MM.1S (cell line): ENCODE results near the gene RAPGEF2.

Experiments used
- DNase-seq: peaks from one replicate; pipeline ENCODE4 v3.0.0-alpha.2; 2015
- H2AFZ ChIP-seq: fragments of 300-600 bp; sonication (generic); 2 replicates; pipeline ENCODE4 v1.6.0; 2016; ENCODE audit warnings: antibody characterized with exemption, low read length
- H3F3A ChIP-seq: fragments of 300-600 bp; sonication (generic); 2 replicates; pipeline ENCODE4 v1.6.1; 2016; ENCODE audit warnings: mild to moderate bottlenecking, antibody characterized with exemption, low read length, moderate library complexity, mixed read lengths; ENCODE audit not compliant: insufficient read depth
- H3K27ac ChIP-seq: fragments of 300-600 bp; sonication (generic); 2 replicates; pipeline ENCODE4 v1.5.1; 2016; ENCODE audit warnings: mild to moderate bottlenecking, low read length
- H3K27me3 ChIP-seq: fragments of 300-600 bp; sonication (generic); replicated peaks from 2 replicates; pipeline ENCODE4 v1.6.0; 2016; ENCODE audit warnings: low read length; ENCODE audit not compliant: insufficient read depth
- H3K36me3 ChIP-seq: fragments of 300-600 bp; sonication (generic); replicated peaks from 2 replicates; pipeline ENCODE4 v1.6.1; 2016; ENCODE audit warnings: mild to moderate bottlenecking, low read length, mixed read lengths; ENCODE audit not compliant: insufficient read depth
- H3K4me1 ChIP-seq: fragments of 300-600 bp; sonication (generic); 2 replicates; pipeline ENCODE4 v1.6.1; 2016; ENCODE audit warnings: low read length, mixed read lengths
- H3K4me2 ChIP-seq: fragments of 300-600 bp; sonication (generic); 2 replicates; pipeline ENCODE4 v1.6.0; 2016; ENCODE audit warnings: low read depth, low read length
- H3K4me3 ChIP-seq: fragments of 300-600 bp; sonication (generic); 2 replicates; pipeline ENCODE4 v1.5.1; 2016; ENCODE audit warnings: low read length, mixed read lengths
- H3K79me2 ChIP-seq: fragments of 300-600 bp; sonication (generic); 2 replicates; pipeline ENCODE4 v1.6.1; 2016; ENCODE audit warnings: mixed run types, low read length, mixed read lengths
- H3K9ac ChIP-seq: fragments of 300-600 bp; sonication (generic); 2 replicates; pipeline ENCODE4 v1.6.1; 2016; ENCODE audit warnings: low read length, mixed read lengths
- H3K9me2 ChIP-seq: fragments of 300-600 bp; sonication (generic); replicated peaks from 2 replicates; pipeline ENCODE4 v1.6.1; 2016; ENCODE audit warnings: mild to moderate bottlenecking, low read length, mixed read lengths; ENCODE audit not compliant: insufficient read depth
- H3K9me3 ChIP-seq: fragments of 300-600 bp; sonication (generic); replicated peaks from 2 replicates; pipeline ENCODE4 v1.6.1; 2016; ENCODE audit warnings: mild to moderate bottlenecking, low read length, mixed read lengths; ENCODE audit not compliant: insufficient read depth
- H4K20me1 ChIP-seq: fragments of 300-600 bp; sonication (generic); 2 replicates; pipeline ENCODE4 v1.6.1; 2016; ENCODE audit warnings: mild to moderate bottlenecking, low read length, moderate library complexity, mixed read lengths; ENCODE audit not compliant: insufficient read depth
- CTCF ChIP-seq: fragments of 300-600 bp; sonication (generic); IDR thresholded peaks from 2 replicates; pipeline ENCODE4 v1.5.1; 2016; ENCODE audit warnings: antibody characterized with exemption, low read length, mixed read lengths
- EZH2 ChIP-seq: fragments of 300-600 bp; sonication (generic); optimal IDR thresholded peaks from 2 replicates; pipeline ENCODE3; 2017; ENCODE audit warnings: low read depth, mild to moderate bottlenecking, antibody characterized with exemption, low read length, mixed read lengths
- EZH2phosphoT487 ChIP-seq: fragments of 300-600 bp; sonication (generic); IDR thresholded peaks from 2 replicates; pipeline ENCODE4 v1.6.1; 2018; ENCODE audit warnings: antibody characterized with exemption, low read length

The RAPGEF2 gene

DNA sequence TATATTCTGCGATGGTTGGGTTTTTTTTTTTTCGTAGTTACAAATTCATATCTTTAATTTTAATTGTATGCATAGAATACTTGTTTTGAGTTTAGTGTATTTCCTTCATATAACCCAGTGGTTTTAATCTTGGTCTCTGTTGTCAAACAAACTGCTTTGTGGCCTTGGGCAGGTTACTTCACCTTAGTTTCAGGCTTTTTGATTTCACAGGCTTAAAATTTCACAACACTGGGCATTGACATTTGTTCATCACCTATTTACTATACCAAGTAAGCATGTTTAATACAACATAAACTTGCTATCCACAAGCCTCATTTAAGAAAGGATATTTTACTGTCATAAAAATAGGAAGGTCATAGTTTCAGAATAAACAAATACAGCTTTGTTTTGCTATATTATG is 14.7 kb downstream of the RAPGEF2 start:
- H3K27me3 ChIP-seq: no peaks in the 10 kb centered on the region
- no peak overlapping the region for H3K4me2 ChIP-seq

DNA sequence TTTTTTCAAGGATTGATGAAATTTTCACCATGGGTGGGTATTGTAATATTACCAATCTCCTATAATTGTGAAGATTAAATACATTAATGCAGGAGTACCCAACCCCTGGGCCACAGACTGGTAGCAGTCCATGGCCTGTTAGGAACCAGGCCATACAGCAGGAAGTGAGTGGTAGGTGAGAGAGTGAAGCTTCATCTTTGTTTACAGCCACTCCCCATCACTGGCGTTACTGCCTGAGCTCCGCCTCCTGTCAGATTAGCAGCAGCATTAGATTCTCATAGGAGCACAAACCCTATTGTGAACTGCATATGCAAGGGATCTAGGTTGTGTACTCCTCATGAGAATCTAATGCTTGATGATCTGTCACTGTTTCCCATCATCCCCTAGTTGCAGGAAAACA is 15.1 kb downstream of the RAPGEF2 start:
- Histone ChIP-seq H3K27ac (no peak overlapping the region), H3F3A (no peaks in the 10 kb centered on the region), H3K4me2 (no peak overlapping the region), H3K9me2 (no peaks in the 10 kb centered on the region), H4K20me1 (no peaks in the 10 kb centered on the region), H3K9ac (no peak overlapping the region), H3K4me1 (no peaks in the 10 kb centered on the region), H3K9me3 (no peaks in the 10 kb centered on the region), H3K4me3 (no peak overlapping the region), H3K36me3 (no peaks in the 10 kb centered on the region), H3K79me2 (peaks cover 25% of the 10 kb centered on the region), H2AFZ (no peak overlapping the region), H3K27me3 (no peaks in the 10 kb centered on the region)
- DNase-seq: no peak
- TF ChIP-seq CTCF: no peak
- TF ChIP-seq EZH2: no peak
- no peak for TF ChIP-seq EZH2phosphoT487

More for the DNA sequence above, 14.7 kb downstream of the RAPGEF2 start:
- TF ChIP-seq EZH2 (no peak), CTCF (no peak), EZH2phosphoT487 (no peak)
- no peak overlapping the region for H2AFZ ChIP-seq
- H3K4me3 ChIP-seq: no peak overlapping the region
- peaks cover 29% of the 10 kb centered on the region for H3K79me2 ChIP-seq
- H3K4me1 ChIP-seq: no peaks in the 10 kb centered on the region
- no peaks in the 10 kb centered on the region for H3K9me3 ChIP-seq
- no peak overlapping the region for H3K9ac ChIP-seq
- no peaks in the 10 kb centered on the region for H4K20me1 ChIP-seq
- no peaks in the 10 kb centered on the region for H3K36me3 ChIP-seq
- no peaks in the 10 kb centered on the region for H3F3A ChIP-seq
- H3K27ac ChIP-seq: no peak overlapping the region
- H3K9me2 ChIP-seq: no peaks in the 10 kb centered on the region
- DNase-seq: no peak

- Histone ChIP-seq H3K4me1 (peaks cover 4% of the 10 kb centered on the region; the same call in 1 of the 2 replicates), H4K20me1 (no peaks in the 10 kb centered on the region), H3K9me2 (no peaks in the 10 kb centered on the region), H3K9me3 (no peaks in the 10 kb centered on the region), H3K27me3 (no peaks in the 10 kb centered on the region), H2AFZ (no peak overlapping the region), H3K36me3 (no peaks in the 10 kb centered on the region), H3K9ac (no peak overlapping the region), H3K79me2 (peaks cover 20% of the 10 kb centered on the region; the same call in 1 of the 2 replicates), H3K4me3 (no peak overlapping the region), H3K27ac (no peak overlapping the region), H3K4me2 (no peak overlapping the region), H3F3A (no peaks in the 10 kb centered on the region)
- no peak for DNase-seq
- TF ChIP-seq CTCF (no peak), EZH2phosphoT487 (no peak), EZH2 (no peak)
Measured at GRCh38 chr4:159121371-159121770, 18.5 kb downstream of the RAPGEF2 start.
